ENCODE data around the gene MBNL1.

Gene MBNL1

GRCh38 chr3:152288681-152289080 lies 20.0 kb downstream of the MBNL1 start:
- no peak for TF ChIP-seq POLR2A (IDR thresholded peaks at IDR 0.05; ENCODE audit: low read length)
- TF ChIP-seq GATA1 (IDR thresholded peaks at IDR 0.05; ENCODE audit: low read depth, low read length) = no peak
- no peak for DNase-seq

GRCh38 chr3:152289708-152290107 lies 21.0 kb downstream of the MBNL1 start:
- no peak for DNase-seq

GRCh38 chr3:152290374-152290773 lies 21.6 kb downstream of the MBNL1 start:
- DNase-seq = no peak
- TF ChIP-seq GATA1 (IDR thresholded peaks at IDR 0.05; ENCODE audit: low read depth, low read length) = no peak
- no peak for TF ChIP-seq POLR2A (IDR thresholded peaks at IDR 0.05; ENCODE audit: low read length)

More at GRCh38 chr3:152289708-152290107, 21.0 kb downstream of the MBNL1 start:
- TF ChIP-seq GATA1 (IDR thresholded peaks at IDR 0.05; ENCODE audit: low read depth, low read length) (no peak), POLR2A (IDR thresholded peaks at IDR 0.05; ENCODE audit: low read length) (no peak)

GRCh38 chr3:152291238-152291637 lies 22.5 kb downstream of the MBNL1 start:
- TF ChIP-seq POLR2A (IDR thresholded peaks at IDR 0.05; ENCODE audit: low read length) (no peak), GATA1 (IDR thresholded peaks at IDR 0.05; ENCODE audit: low read depth, low read length) (no peak)
- no peak for DNase-seq

- DNase-seq = peak in 1 of 2 experiments; percentile 48
- no peak for TF ChIP-seq POLR2A (IDR thresholded peaks at IDR 0.05; ENCODE audit: low read length)
- TF ChIP-seq GATA1 (IDR thresholded peaks at IDR 0.05; ENCODE audit: low read depth, low read length) = no peak
These were observed 22.9 kb downstream of the MBNL1 start for GRCh38 chr3:152291649-152292066.

GRCh38 chr3:152292366-152292765 lies 23.6 kb downstream of the MBNL1 start:
- no peak for DNase-seq
- no peak for TF ChIP-seq POLR2A (IDR thresholded peaks at IDR 0.05; ENCODE audit: low read length)
- no peak for TF ChIP-seq GATA1 (IDR thresholded peaks at IDR 0.05; ENCODE audit: low read depth, low read length)

GRCh38 chr3:152293347-152294006 lies 24.7 kb downstream of the MBNL1 start:
- no peak for TF ChIP-seq POLR2A (IDR thresholded peaks at IDR 0.05; ENCODE audit: low read length)
- no peak for TF ChIP-seq GATA1 (IDR thresholded peaks at IDR 0.05; ENCODE audit: low read depth, low read length)
- DNase-seq = peak in 1 of 2 experiments; percentile 24

GRCh38 chr3:152295344-152295743 lies 26.6 kb downstream of the MBNL1 start:
- no peak for DNase-seq
- no peak for TF ChIP-seq GATA1 (IDR thresholded peaks at IDR 0.05; ENCODE audit: low read depth, low read length)
- TF ChIP-seq POLR2A (IDR thresholded peaks at IDR 0.05; ENCODE audit: low read length) = no peak

- DNase-seq = no peak
- TF ChIP-seq POLR2A (IDR thresholded peaks at IDR 0.05; ENCODE audit: low read length) (no peak), GATA1 (IDR thresholded peaks at IDR 0.05; ENCODE audit: low read depth, low read length) (no peak)
These were observed 27.1 kb downstream of the MBNL1 start for GRCh38 chr3:152295806-152296205.

- no peak for DNase-seq
- no peak for TF ChIP-seq POLR2A (IDR thresholded peaks at IDR 0.05; ENCODE audit: low read length)
- no peak for TF ChIP-seq GATA1 (IDR thresholded peaks at IDR 0.05; ENCODE audit: low read depth, low read length)
These were observed 27.7 kb downstream of the MBNL1 start for GRCh38 chr3:152296382-152296781.

GRCh38 chr3:152296971-152297370 lies 28.2 kb downstream of the MBNL1 start:
- no peak for TF ChIP-seq GATA1 (IDR thresholded peaks at IDR 0.05; ENCODE audit: low read depth, low read length)
- no peak for DNase-seq

- DNase-seq = peak; percentile 95
- no peak for TF ChIP-seq GATA1 (IDR thresholded peaks at IDR 0.05; ENCODE audit: low read depth, low read length)
- no peak for TF ChIP-seq POLR2A (IDR thresholded peaks at IDR 0.05; ENCODE audit: low read length)
These were observed 29.9 kb downstream of the MBNL1 start for GRCh38 chr3:152298393-152299248.

- TF ChIP-seq POLR2A (IDR thresholded peaks at IDR 0.05; ENCODE audit: low read length) (no peak), GATA1 (IDR thresholded peaks at IDR 0.05; ENCODE audit: low read depth, low read length) (no peak)
- no peak for DNase-seq
These were observed 30.7 kb downstream of the MBNL1 start for GRCh38 chr3:152299249-152299976.

Data from erythroblast (primary cell).